Natural killer cell (primary cell): Measurements from ENCODE around the gene PRRT1B. TPM values are rescaled to one million over a fixed set of nuclear protein-coding genes. Genes with fewer than 3 reads are reported as not detected.

Experiments used
- ATAC-seq, 3 donors: fragments of 150-1000 bp in 2 of 3; fragments of 200-7000 bp in 1 of 3; cut with Tn5 transposase; 1 replicate in 1 of 3; 2 replicates in 2 of 3; pipeline ENCODE4 v1.10.0; 2021; ENCODE audit warnings: mild to moderate bottlenecking in 2 of 3, moderate library complexity in 2 of 3
- DNase-seq, 2 donors: peaks; one replicate each; pipeline versions ENCODE4 v3.0.0 to v3.0.0-alpha.2; 2013 to 2021; ENCODE audit warnings: mixed read lengths in 1 of 2
- H3K27ac ChIP-seq: one replicate; pipeline ENCODE4 v1.5.1; 2013; ENCODE audit warnings: mild to moderate bottlenecking, low read length
- H3K27me3 ChIP-seq: one replicate; pipeline ENCODE4 v1.6.1; 2013; ENCODE audit warnings: low read length; ENCODE audit not compliant: control insufficient read depth, insufficient read depth
- H3K36me3 ChIP-seq: one replicate; pipeline ENCODE4 v1.6.1; 2013; ENCODE audit warnings: low read length; ENCODE audit not compliant: control insufficient read depth, insufficient read depth
- H3K4me1 ChIP-seq: one replicate; pipeline ENCODE4 v1.6.1; 2013; ENCODE audit warnings: low read length; ENCODE audit not compliant: control insufficient read depth, insufficient read depth
- H3K4me3 ChIP-seq: one replicate; pipeline ENCODE4 v1.5.1; 2013; ENCODE audit warnings: low read length
- H3K9me3 ChIP-seq: one replicate; pipeline ENCODE4 v1.6.1; 2013; ENCODE audit warnings: low read length; ENCODE audit not compliant: control insufficient read depth, insufficient read depth
- H3K27ac Mint-ChIP-seq, 2 donors: one replicate each; pipeline ENCODE4 v1.8.0; 2022; ENCODE audit warnings: mild to moderate bottlenecking in 2 of 2, mixed read lengths in 2 of 2, moderate library complexity in 1 of 2
- H3K27me3 Mint-ChIP-seq, 2 donors: one replicate each; pipeline ENCODE4 v1.8.0; 2022; ENCODE audit warnings: low read depth in 2 of 2, mixed read lengths in 2 of 2
- H3K36me3 Mint-ChIP-seq: one replicate; pipeline ENCODE4 v1.8.0; 2022; ENCODE audit warnings: mixed read lengths
- H3K4me1 Mint-ChIP-seq, 2 donors: one replicate each; pipeline ENCODE4 v1.8.0; 2022; ENCODE audit warnings: mixed read lengths in 2 of 2
- H3K4me3 Mint-ChIP-seq: one replicate; pipeline ENCODE4 v1.8.0; 2022; ENCODE audit warnings: mild to moderate bottlenecking, moderate library complexity, mixed read lengths
- H3K9me3 Mint-ChIP-seq, 2 donors: one replicate each; pipeline ENCODE4 v1.8.0; 2022; ENCODE audit warnings: mixed read lengths in 2 of 2
- WGBS: methylation state at CpG from one replicate; pipeline ENCODE4 v1.1.7; 2013; ENCODE audit warnings: missing lambda C conversion rate; ENCODE audit not compliant: insufficient coverage; 5-methylcytosine and 5-hydroxymethylcytosine counted together
- intact Hi-C: fragments of 100-400 bp; cut with micrococcal nuclease; formaldehyde crosslinking; loops from one replicate; pipeline ENCODE4 v1.14.2; 2022
- total RNA-seq, 4 donors: library from RNA; stranded (reverse); fragments of 120-200 nt in 1 of 4; gene quantifications; one replicate each; pipeline versions ENCODE4 v1.2.3 to v1.2.4, GENCODE V29; 2013 to 2022
- TF ChIP-seq, protein P1 (sequence below): fragments of 200-600 bp; IDR thresholded peaks from one replicate; pipeline ENCODE4 v1.8.0; 2022; ENCODE audit warnings: antibody characterized with exemption

Gene PRRT1B
- total RNA-seq, 3 donors from 2014 or later (not counting 1 experiment from before 2014, with no cell fraction given) = not detected

- Mint-ChIP-seq H3K27me3 (no peaks in the 10 kb centered on the region), H3K9me3 (no peaks in the 10 kb centered on the region), H3K4me3 (no peak overlapping the region), H3K36me3 (no peaks in the 10 kb centered on the region), H3K4me1 (peaks cover 28 to 33% of the 10 kb centered on the region in 2 donors), H3K27ac (peak overlapping the region in 1 of 2 donors; percentile 33)
- Histone ChIP-seq H3K27me3 (no peaks in the 10 kb centered on the region), H3K4me3 (no peak overlapping the region), H3K27ac (no peak overlapping the region), H3K4me1 (no peaks in the 10 kb centered on the region), H3K9me3 (no peaks in the 10 kb centered on the region), H3K36me3 (peaks cover 76% of the 10 kb centered on the region)
- intact Hi-C loops = no loop called here
- no peak for DNase-seq
- TF ChIP-seq, protein P1, sequence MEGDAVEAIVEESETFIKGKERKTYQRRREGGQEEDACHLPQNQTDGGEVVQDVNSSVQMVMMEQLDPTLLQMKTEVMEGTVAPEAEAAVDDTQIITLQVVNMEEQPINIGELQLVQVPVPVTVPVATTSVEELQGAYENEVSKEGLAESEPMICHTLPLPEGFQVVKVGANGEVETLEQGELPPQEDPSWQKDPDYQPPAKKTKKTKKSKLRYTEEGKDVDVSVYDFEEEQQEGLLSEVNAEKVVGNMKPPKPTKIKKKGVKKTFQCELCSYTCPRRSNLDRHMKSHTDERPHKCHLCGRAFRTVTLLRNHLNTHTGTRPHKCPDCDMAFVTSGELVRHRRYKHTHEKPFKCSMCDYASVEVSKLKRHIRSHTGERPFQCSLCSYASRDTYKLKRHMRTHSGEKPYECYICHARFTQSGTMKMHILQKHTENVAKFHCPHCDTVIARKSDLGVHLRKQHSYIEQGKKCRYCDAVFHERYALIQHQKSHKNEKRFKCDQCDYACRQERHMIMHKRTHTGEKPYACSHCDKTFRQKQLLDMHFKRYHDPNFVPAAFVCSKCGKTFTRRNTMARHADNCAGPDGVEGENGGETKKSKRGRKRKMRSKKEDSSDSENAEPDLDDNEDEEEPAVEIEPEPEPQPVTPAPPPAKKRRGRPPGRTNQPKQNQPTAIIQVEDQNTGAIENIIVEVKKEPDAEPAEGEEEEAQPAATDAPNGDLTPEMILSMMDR = no peak
- 89% methylated on average over 16 of the region's 16 CpGs for WGBS
- ATAC-seq = no peak
These were observed 58.6 kb downstream of the PRRT1B start for GRCh38 chr9:131603711-131604439.

- Histone ChIP-seq H3K4me3 (no peak overlapping the region), H3K36me3 (peaks cover 77% of the 10 kb centered on the region), H3K27ac (no peak overlapping the region), H3K4me1 (no peaks in the 10 kb centered on the region), H3K27me3 (no peaks in the 10 kb centered on the region), H3K9me3 (no peaks in the 10 kb centered on the region)
- intact Hi-C loops = no loop called here
- no peak overlapping the region for H3K4me3 Mint-ChIP-seq
- ATAC-seq = no peak
- no peaks in the 10 kb centered on the region for H3K9me3 Mint-ChIP-seq
- TF ChIP-seq, protein P1 = no peak
- no peak overlapping the region for H3K27ac Mint-ChIP-seq
- H3K36me3 Mint-ChIP-seq = no peaks in the 10 kb centered on the region
- no peaks in the 10 kb centered on the region for H3K27me3 Mint-ChIP-seq
- no peak for DNase-seq
- peaks cover 28 to 33% of the 10 kb centered on the region in 2 donors for H3K4me1 Mint-ChIP-seq
- WGBS = 91% methylated on average over 9 of the region's 9 CpGs
These were observed 60.7 kb downstream of the PRRT1B start for GRCh38 chr9:131605770-131606590.

GRCh38 chr9:131606896-131607567 lies 61.7 kb downstream of the PRRT1B start:
- Mint-ChIP-seq H3K27ac (peak overlapping the region in 1 of 2 donors; percentile 8), H3K4me3 (no peak overlapping the region), H3K27me3 (no peaks in the 10 kb centered on the region), H3K4me1 (peaks cover 30 to 39% of the 10 kb centered on the region in 2 donors), H3K9me3 (no peaks in the 10 kb centered on the region), H3K36me3 (no peaks in the 10 kb centered on the region)
- H3K36me3 ChIP-seq = peaks cover 77% of the 10 kb centered on the region
- WGBS = 92% methylated on average over 13 of the region's 13 CpGs
- no peak for DNase-seq
- no peak overlapping the region for H3K27ac ChIP-seq
- no peaks in the 10 kb centered on the region for H3K9me3 ChIP-seq
- no peaks in the 10 kb centered on the region for H3K4me1 ChIP-seq
- H3K27me3 ChIP-seq = no peaks in the 10 kb centered on the region
- no peak overlapping the region for H3K4me3 ChIP-seq
- intact Hi-C loops = no loop called here
- no peak for ATAC-seq
- TF ChIP-seq, protein P1 = no peak
